K562 (cell line): ENCODE measurements around the gene CMTR1. TPM values are rescaled to one million over a fixed set of nuclear protein-coding genes. Genes with fewer than 3 reads are reported as not detected.
A peak's percentile ranks its signal among the peaks of the same experiment; 100 is the strongest.

Experiments
- ATF3 ChIP-seq, 2 experiments: fragments of 450-650 bp in 1 of 2; sonication (generic) in 1 of 2; formaldehyde crosslinking in 1 of 2; IDR thresholded peaks in 1 of 2; conservative IDR thresholded peaks in 1 of 2; 2 replicates each; pipeline versions ENCODE4 v1.6.1 to v1.8.1; 2016 to 2023; ENCODE audit warnings: mild to moderate bottlenecking in 2 of 2, moderate library complexity in 2 of 2, inconsistent platforms in 1 of 2, missing genetic modification reagents in 1 of 2
- ATF7 ChIP-seq: fragments of 450-650 bp; IDR thresholded peaks from 2 replicates; pipeline ENCODE4 v1.7.1; 2014; ENCODE audit warnings: mild to moderate bottlenecking, moderate library complexity
- CEBPG ChIP-seq, 3 experiments: fragments of 200-800 bp in 1 of 3; sonication (Bioruptor generic) in 1 of 3; sonication (generic) in 1 of 3; formaldehyde crosslinking in 1 of 3; IDR thresholded peaks in 2 of 3; conservative IDR thresholded peaks in 1 of 3; 2 replicates each; pipeline versions ENCODE4 v1.6.1 to v1.8.0; 2016 to 2022; ENCODE audit warnings: missing compliant biosample characterization in 2 of 3, missing genetic modification characterization in 2 of 3, mild to moderate bottlenecking in 1 of 3, missing genetic modification reagents in 1 of 3
- E2F5 ChIP-seq: sonication (generic); formaldehyde crosslinking; IDR thresholded peaks from 2 replicates; pipeline ENCODE4 v1.8.0; 2022; ENCODE audit warnings: mild to moderate bottlenecking, missing genetic modification reagents
- EP400 ChIP-seq: fragments of 450-650 bp; IDR thresholded peaks from 2 replicates; pipeline ENCODE4 v1.6.1; 2017; ENCODE audit warnings: antibody characterized with exemption, mild to moderate bottlenecking, moderate library complexity
- FOS ChIP-seq: IDR thresholded peaks from 3 replicates; pipeline ENCODE4 v1.6.1; 2011; ENCODE audit not compliant: insufficient read length; ENCODE audit errors: extremely low read depth
- KLF6 ChIP-seq: fragments of 250-450 bp; sonication (Bioruptor Pico); IDR thresholded peaks from 2 replicates; pipeline ENCODE4 v1.4.0; 2020; ENCODE audit warnings: mild to moderate bottlenecking, moderate library complexity, borderline replicate concordance
- MEF2D ChIP-seq: conservative IDR thresholded peaks from 2 replicates; pipeline ENCODE4 v1.6.1; 2016; ENCODE audit warnings: low read depth, missing genetic modification characterization, missing compliant biosample characterization
- MIER1 ChIP-seq: fragments of 450-650 bp; IDR thresholded peaks from 2 replicates; pipeline ENCODE4 v1.6.1; 2016; ENCODE audit warnings: antibody characterized with exemption, mild to moderate bottlenecking, low read depth
- POLR3A ChIP-seq: IDR thresholded peaks from 2 replicates; pipeline ENCODE4 v1.6.1; 2011; ENCODE audit warnings: borderline replicate concordance, mild to moderate bottlenecking, moderate library complexity; ENCODE audit not compliant: insufficient read length, insufficient read depth; ENCODE audit errors: extremely low read depth
- RBBP5 ChIP-seq: fragments of 200-600 bp; sonication (generic); IDR thresholded peaks from 2 replicates; pipeline ENCODE4 v1.6.1; 2012; ENCODE audit warnings: borderline replicate concordance, mild to moderate bottlenecking, low read length, control low read depth, inconsistent platforms; ENCODE audit not compliant: insufficient read depth, poor library complexity, severe bottlenecking
- SMAD1 ChIP-seq: fragments of 150-350 bp; IDR thresholded peaks from 2 replicates; pipeline ENCODE4 v1.6.1; 2014; ENCODE audit warnings: low read length, low read depth; ENCODE audit not compliant: partially characterized antibody
- SRSF1 ChIP-seq: fragments of 200-400 bp; formaldehyde crosslinking; IDR thresholded peaks from 2 replicates; pipeline ENCODE4 v1.6.1; 2017; ENCODE audit warnings: mild to moderate bottlenecking, low read depth, low read length, moderate library complexity
- TARDBP ChIP-seq: fragments of 450-650 bp; IDR thresholded peaks from 2 replicates; pipeline ENCODE4 v1.6.1; 2016
- TOE1 ChIP-seq, 2 experiments: fragments of 450-650 bp in 1 of 2; sonication (generic) in 1 of 2; formaldehyde crosslinking in 1 of 2; IDR thresholded peaks; 2 replicates each; pipeline versions ENCODE4 v1.7.1 to v1.8.0; 2016 to 2022; ENCODE audit warnings: borderline replicate concordance in 2 of 2, mild to moderate bottlenecking in 2 of 2, antibody characterized with exemption in 1 of 2, inconsistent platforms in 1 of 2, low read depth in 1 of 2, missing genetic modification reagents in 1 of 2, moderate library complexity in 1 of 2
- USF1 ChIP-seq: sonication (generic); formaldehyde crosslinking; IDR thresholded peaks from 2 replicates; pipeline ENCODE4 v1.9.0; 2022; ENCODE audit warnings: mild to moderate bottlenecking, missing genetic modification reagents
- ZBTB7A ChIP-seq: IDR thresholded peaks from 2 replicates; pipeline ENCODE4 v1.6.1; 2011; ENCODE audit warnings: low read depth, mild to moderate bottlenecking, low read length, moderate library complexity, borderline replicate concordance; ENCODE audit not compliant: control insufficient read depth
- ZNF197 ChIP-seq: fragments of 200-800 bp; sonication (Bioruptor generic); IDR thresholded peaks from 2 replicates; pipeline ENCODE4 v1.6.1; 2016; ENCODE audit warnings: low read depth, missing genetic modification characterization, missing compliant biosample characterization
- polyA plus RNA-seq, 8 experiments: library from polyadenylated mRNA; depleted of rRNA in 4 of 8; stranded (reverse) in 5 of 8; unstranded in 3 of 8; fragments of >200 nt; fragmentation: Nextera tagmentation in 2 of 8; fragmentation: Illumina TruSeq in 1 of 8; extraction: Ambion mirVana in 2 of 8; extraction: Trizol in 1 of 8; gene quantifications; 2 replicates each; pipeline versions ENCODE4 v1.2.1 to v1.2.3, GENCODE V29; 2011 to 2014; ENCODE audit warnings: inconsistent platforms in 1 of 8, missing spikeins in 1 of 8
- total RNA-seq, 7 experiments: library from RNA; depleted of rRNA in 6 of 7; stranded (reverse); fragments of >200 nt in 6 of 7; fragmentation: Illumina TruSeq in 2 of 7; extraction: Trizol in 2 of 7; gene quantifications; 2 replicates each; pipeline versions ENCODE4 v1.2.1 to v1.2.3, GENCODE V29; 2011 to 2021; ENCODE audit warnings: low replicate concordance in 1 of 7
- TF ChIP-seq, protein P1 (sequence below): fragments of 450-650 bp; IDR thresholded peaks from 2 replicates; pipeline ENCODE4 v1.7.1; 2018; ENCODE audit warnings: mild to moderate bottlenecking, low read depth; ENCODE audit not compliant: partially characterized antibody

Gene CMTR1
- total and polyA plus RNA-seq, 9 of the 15 experiments (the other 6 are each of a cell fraction or from before 2014, with no cell fraction given): 2.9 to 63.5 (median 49.5) TPM

- no peak for TF ChIP-seq E2F5 (CRISPR knock-in tag)
- TF ChIP-seq ZNF197 (CRISPR knock-in tag): no peak
- 0 out of 2 replicates have a peak, but pooled peaks have one; percentile 49 for TF ChIP-seq MIER1
- no peak for TF ChIP-seq SRSF1
- no peak; the same call in 1 of the 2 replicates for TF ChIP-seq ZBTB7A
- no peak for TF ChIP-seq KLF6 (CRISPR knock-in tag)
- TF ChIP-seq POLR3A: no peak
- no peak for TF ChIP-seq MEF2D (tag)
- no peak for TF ChIP-seq CEBPG (CRISPR knock-in tag; IDR thresholded peaks at IDR 0.05)
- TF ChIP-seq CEBPG (tag; conservative IDR thresholded peaks at IDR 0.05 in 1 of 2, IDR thresholded peaks at IDR 0.05 in 1 of 2): no peak
- no peak; the same call in 1 of the 2 replicates for TF ChIP-seq TARDBP
- peak; percentile 79 for TF ChIP-seq USF1 (CRISPR knock-in tag)
- 0 out of 2 replicates have a peak, but pooled peaks have one; percentile 61 for TF ChIP-seq TOE1 (IDR thresholded peaks at IDR 0.05; ENCODE audit: borderline replicate concordance)
- TF ChIP-seq TOE1 (CRISPR knock-in tag; IDR thresholded peaks at IDR 0.05; ENCODE audit: borderline replicate concordance, low read depth): no peak
- peak; percentile 42 for TF ChIP-seq FOS
- TF ChIP-seq ATF3 (IDR thresholded peaks at IDR 0.05): no peak
- 0 out of 2 replicates have a peak, but pooled peaks have one; percentile 35 for TF ChIP-seq ATF3 (CRISPR knock-in tag; conservative IDR thresholded peaks at IDR 0.05)
- TF ChIP-seq RBBP5: no peak
- TF ChIP-seq SMAD1: peak; percentile 75
- TF ChIP-seq EP400: peak; percentile 74
- peak; percentile 89 for TF ChIP-seq ATF7
- TF ChIP-seq, protein P1, sequence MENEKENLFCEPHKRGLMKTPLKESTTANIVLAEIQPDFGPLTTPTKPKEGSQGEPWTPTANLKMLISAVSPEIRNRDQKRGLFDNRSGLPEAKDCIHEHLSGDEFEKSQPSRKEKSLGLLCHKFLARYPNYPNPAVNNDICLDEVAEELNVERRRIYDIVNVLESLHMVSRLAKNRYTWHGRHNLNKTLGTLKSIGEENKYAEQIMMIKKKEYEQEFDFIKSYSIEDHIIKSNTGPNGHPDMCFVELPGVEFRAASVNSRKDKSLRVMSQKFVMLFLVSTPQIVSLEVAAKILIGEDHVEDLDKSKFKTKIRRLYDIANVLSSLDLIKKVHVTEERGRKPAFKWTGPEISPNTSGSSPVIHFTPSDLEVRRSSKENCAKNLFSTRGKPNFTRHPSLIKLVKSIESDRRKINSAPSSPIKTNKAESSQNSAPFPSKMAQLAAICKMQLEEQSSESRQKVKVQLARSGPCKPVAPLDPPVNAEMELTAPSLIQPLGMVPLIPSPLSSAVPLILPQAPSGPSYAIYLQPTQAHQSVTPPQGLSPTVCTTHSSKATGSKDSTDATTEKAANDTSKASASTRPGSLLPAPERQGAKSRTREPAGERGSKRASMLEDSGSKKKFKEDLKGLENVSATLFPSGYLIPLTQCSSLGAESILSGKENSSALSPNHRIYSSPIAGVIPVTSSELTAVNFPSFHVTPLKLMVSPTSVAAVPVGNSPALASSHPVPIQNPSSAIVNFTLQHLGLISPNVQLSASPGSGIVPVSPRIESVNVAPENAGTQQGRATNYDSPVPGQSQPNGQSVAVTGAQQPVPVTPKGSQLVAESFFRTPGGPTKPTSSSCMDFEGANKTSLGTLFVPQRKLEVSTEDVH: peak; percentile 95
These were observed 66.6 kb downstream of the CMTR1 start, which contains the start of gene CCDC167 (continued) for GRCh38 chr6:37499433-37500293.
